C4-2B (cell line): ENCODE measurements around the gene C6orf141.

Experiments
- ZFX ChIP-seq: fragments of 450-650 bp; IDR thresholded peaks from 2 replicates; pipeline ENCODE4 v1.6.1; 2017
- TF ChIP-seq, protein P1 (sequence below): fragments of 450-650 bp; conservative IDR thresholded peaks from 2 replicates; pipeline ENCODE4 v1.5.1; 2017; ENCODE audit warnings: mild to moderate bottlenecking

DNA sequence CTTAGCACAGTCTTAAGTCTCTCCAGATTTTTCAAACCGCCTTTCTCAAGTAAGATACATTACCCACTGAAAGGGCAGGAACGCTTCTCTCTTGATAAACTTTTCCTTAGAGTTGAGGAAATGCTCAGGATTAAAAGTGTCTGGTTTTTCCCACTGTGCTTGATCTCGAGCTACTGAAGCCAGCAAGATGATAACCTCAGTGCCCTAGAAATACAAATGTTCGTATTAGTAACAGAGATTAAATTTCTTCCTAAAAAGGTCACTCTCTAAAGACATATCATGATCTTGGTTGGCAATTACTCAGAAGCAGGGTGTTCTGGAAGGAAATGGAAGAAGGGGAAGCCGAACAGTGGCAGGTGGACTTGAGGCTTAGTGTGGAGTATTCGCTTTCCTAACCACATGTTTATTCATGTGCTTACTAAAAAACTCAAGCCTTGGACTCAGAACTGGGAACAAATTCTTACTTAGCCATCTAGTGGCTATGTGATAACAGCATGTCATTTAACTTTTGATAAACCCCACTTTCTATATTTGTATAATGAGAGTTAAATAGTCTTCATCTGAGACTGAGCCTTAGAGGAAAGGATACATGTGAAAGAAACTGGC is 20.1 kb downstream of the C6orf141 start:
- TF ChIP-seq, protein P1, sequence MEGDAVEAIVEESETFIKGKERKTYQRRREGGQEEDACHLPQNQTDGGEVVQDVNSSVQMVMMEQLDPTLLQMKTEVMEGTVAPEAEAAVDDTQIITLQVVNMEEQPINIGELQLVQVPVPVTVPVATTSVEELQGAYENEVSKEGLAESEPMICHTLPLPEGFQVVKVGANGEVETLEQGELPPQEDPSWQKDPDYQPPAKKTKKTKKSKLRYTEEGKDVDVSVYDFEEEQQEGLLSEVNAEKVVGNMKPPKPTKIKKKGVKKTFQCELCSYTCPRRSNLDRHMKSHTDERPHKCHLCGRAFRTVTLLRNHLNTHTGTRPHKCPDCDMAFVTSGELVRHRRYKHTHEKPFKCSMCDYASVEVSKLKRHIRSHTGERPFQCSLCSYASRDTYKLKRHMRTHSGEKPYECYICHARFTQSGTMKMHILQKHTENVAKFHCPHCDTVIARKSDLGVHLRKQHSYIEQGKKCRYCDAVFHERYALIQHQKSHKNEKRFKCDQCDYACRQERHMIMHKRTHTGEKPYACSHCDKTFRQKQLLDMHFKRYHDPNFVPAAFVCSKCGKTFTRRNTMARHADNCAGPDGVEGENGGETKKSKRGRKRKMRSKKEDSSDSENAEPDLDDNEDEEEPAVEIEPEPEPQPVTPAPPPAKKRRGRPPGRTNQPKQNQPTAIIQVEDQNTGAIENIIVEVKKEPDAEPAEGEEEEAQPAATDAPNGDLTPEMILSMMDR: peak; percentile 42
- TF ChIP-seq ZFX: no peak
